ENCODE data around the gene NEU1. TPM values are rescaled to one million over a fixed set of nuclear protein-coding genes. Genes with fewer than 3 reads are reported as not detected.
"Not testable (repeated sequence)": the region's sequence is repeated elsewhere in the genome, so short reads cannot be mapped to it uniquely, and the experiment has no call there.

NEU1 gene
- total RNA-seq, result 10 to 100 TPM; 33.1 to 63.5 TPM
- long read RNA-seq, transcript NEU1-206 (6 exons, 2,045 nt), result major isoform, 58 of 77 reads
- long read RNA-seq, partial matches to known transcripts, result 16 of 77 reads
- long read RNA-seq, other reads (novel, unspliced or antisense), result 3 of 77 reads

GRCh38 chr6:31862344-31863235 lies at the start of gene NEU1:
Gene NEU1, minus strand, starts transcription at chr6:31862821. Its CDS starts 45 bp downstream, at chr6:31862776.
- intact Hi-C loops (cut with DNase I, micrococcal nuclease), result no loop called here
- peak; percentile 95 for ATAC-seq
- peak; percentile 98 to 100 for DNase-seq

- ATAC-seq (no peak), DNase-seq (no peak)
- intact Hi-C loops (cut with DNase I, micrococcal nuclease), result no loop called here
These were observed 49.4 kb upstream of the NEU1 start for GRCh38 chr6:31911826-31912585.

- intact Hi-C loops (cut with DNase I, micrococcal nuclease), result not testable (repeated sequence)
These were observed 46.7 kb upstream of the NEU1 start for GRCh38 chr6:31909298-31909697.

GRCh38 chr6:31908791-31909190 lies 46.2 kb upstream of the NEU1 start:
- intact Hi-C loops (cut with DNase I, micrococcal nuclease), result no loop called here
- DNase-seq, result no peak
- ATAC-seq, result no peak

More at GRCh38 chr6:31909298-31909697, 46.7 kb upstream of the NEU1 start:
- not testable (repeated sequence) for ATAC-seq, DNase-seq

GRCh38 chr6:31908255-31908654 lies 45.6 kb upstream of the NEU1 start:
- ATAC-seq; intact Hi-C loops (cut with DNase I, micrococcal nuclease): not testable (repeated sequence)

GRCh38 chr6:31907158-31907813 lies 44.7 kb upstream of the NEU1 start:
- intact Hi-C loops (cut with DNase I, micrococcal nuclease), result no loop called here
- no peak for DNase-seq

More at GRCh38 chr6:31908255-31908654, 45.6 kb upstream of the NEU1 start:
- not testable (repeated sequence) for DNase-seq

GRCh38 chr6:31906727-31907126 lies 44.1 kb upstream of the NEU1 start:
- intact Hi-C loops (cut with DNase I, micrococcal nuclease); ATAC-seq; DNase-seq: not testable (repeated sequence)

More at GRCh38 chr6:31907158-31907813, 44.7 kb upstream of the NEU1 start:
- no peak for ATAC-seq

GRCh38 chr6:31906122-31906521 lies 43.5 kb upstream of the NEU1 start:
- intact Hi-C loops (cut with DNase I, micrococcal nuclease), result no loop called here
- ATAC-seq (no peak), DNase-seq (no peak)

- DNase-seq (no peak), ATAC-seq (no peak)
- intact Hi-C loops (cut with DNase I, micrococcal nuclease), result no loop called here
These were observed 42.4 kb upstream of the NEU1 start for GRCh38 chr6:31905041-31905440.

GRCh38 chr6:31903957-31904356 lies 41.3 kb upstream of the NEU1 start:
- DNase-seq, result no peak
- no peak for ATAC-seq
- intact Hi-C loops (cut with DNase I, micrococcal nuclease), result no loop called here

GRCh38 chr6:31901953-31902643 lies 39.5 kb upstream of the NEU1 start, which contains the start of gene ZBTB12:
Gene ZBTB12, minus strand, starts transcription at chr6:31902086. Its CDS starts 781 bp downstream, at chr6:31901305.
- ATAC-seq (peak; percentile 66), DNase-seq (peak; percentile 91 to 92)
- intact Hi-C loops (cut with DNase I, micrococcal nuclease), result no loop called here

GRCh38 chr6:31901415-31901952 lies 38.9 kb upstream of the NEU1 start:
- intact Hi-C loops (cut with DNase I, micrococcal nuclease), result no loop called here
- peak; percentile 14 for ATAC-seq
- peak; percentile 78 to 79 for DNase-seq

GRCh38 chr6:31900917-31901414 lies 38.3 kb upstream of the NEU1 start:
- ATAC-seq, result no peak
- DNase-seq, result peak; percentile 39 to 40
- intact Hi-C loops (cut with DNase I, micrococcal nuclease), result no loop called here

GRCh38 chr6:31899882-31900722 lies 37.5 kb upstream of the NEU1 start:
- no peak for ATAC-seq
- intact Hi-C loops (cut with DNase I, micrococcal nuclease), result no loop called here
- DNase-seq, result peak in 1 of 2 donors; percentile 20

- intact Hi-C loops (cut with DNase I, micrococcal nuclease), result no loop called here
- DNase-seq, result no peak
- ATAC-seq, result no peak
These were observed 36.6 kb upstream of the NEU1 start for GRCh38 chr6:31899215-31899614.

- intact Hi-C loops (cut with DNase I, micrococcal nuclease), result no loop called here
- ATAC-seq (peak; percentile 56), DNase-seq (peak in 1 of 2 donors; percentile 39)
These were observed 35.9 kb upstream of the NEU1 start for GRCh38 chr6:31898383-31899011.
